Astrocyte of the cerebellum (primary cell): ENCODE data around the gene KCNMA1.

ENCODE experiments used
- DNase-seq: peaks from one replicate; pipeline ENCODE4 v3.0.0-alpha.2; 2011; ENCODE audit warnings: low read depth
- H3K4me3 ChIP-seq: 2 replicates; pipeline ENCODE4 v1.5.1; 2011; ENCODE audit warnings: mild to moderate bottlenecking, low read depth, low read length, moderate library complexity
- CTCF ChIP-seq: IDR thresholded peaks from 2 replicates; pipeline ENCODE4 v1.5.1; 2012; ENCODE audit warnings: low read length, low read depth, moderate library complexity, mild to moderate bottlenecking; ENCODE audit errors: missing control alignments
- in situ Hi-C: cut with HindIII; loops from 2 replicates; pipeline ENCODE4 v1.10.0; 2017; ENCODE audit warnings: low sequenced_read_pairs

The KCNMA1 gene

GRCh38 chr10:77629775-77630506 is 7.7 kb downstream of the KCNMA1 start:
- no peak for DNase-seq
- in situ Hi-C loops = loop anchor here (25.0 kb wide), 1 partner anchor 468 kb away; no protein-coding TSS in a partner anchor
- H3K4me3 ChIP-seq = no peak overlapping the region
- no peak for TF ChIP-seq CTCF

- in situ Hi-C loops = loop anchor here (25.0 kb wide), 1 partner anchor 467 kb away; no protein-coding TSS in a partner anchor
These were observed 8.5 kb downstream of the KCNMA1 start for GRCh38 chr10:77628906-77629730.

GRCh38 chr10:77626266-77626935 is 11.2 kb downstream of the KCNMA1 start:
- in situ Hi-C loops = loop anchor here (25.0 kb wide), 1 partner anchor 464 kb away; no protein-coding TSS in a partner anchor
- peak; percentile 8 for TF ChIP-seq CTCF
- H3K4me3 ChIP-seq = no peak overlapping the region
- peak; percentile 47 for DNase-seq

More at GRCh38 chr10:77628906-77629730, 8.5 kb downstream of the KCNMA1 start:
- no peak for TF ChIP-seq CTCF
- no peak for DNase-seq
- no peak overlapping the region for H3K4me3 ChIP-seq

- DNase-seq = no peak
- no peak for TF ChIP-seq CTCF
- no peak overlapping the region for H3K4me3 ChIP-seq
- in situ Hi-C loops = loop anchor here (25.0 kb wide), 1 partner anchor 463 kb away; no protein-coding TSS in a partner anchor
These were observed 12.2 kb downstream of the KCNMA1 start for GRCh38 chr10:77625379-77625778.

GRCh38 chr10:77622889-77623291 is 14.7 kb downstream of the KCNMA1 start:
- no peak for DNase-seq
- in situ Hi-C loops = no loop called here
- no peak overlapping the region for H3K4me3 ChIP-seq
- TF ChIP-seq CTCF = no peak

- TF ChIP-seq CTCF = no peak
- no peak for DNase-seq
These were observed 16.9 kb downstream of the KCNMA1 start for GRCh38 chr10:77620731-77621130.

More at GRCh38 chr10:77620731-77621130, 16.9 kb downstream of the KCNMA1 start:
- H3K4me3 ChIP-seq = no peak overlapping the region
- in situ Hi-C loops = no loop called here
